Measurements from ENCODE around the gene ETNK2. TPM values are rescaled to one million over a fixed set of nuclear protein-coding genes. Genes with fewer than 3 reads are reported as not detected.

Gene ETNK2
- total RNA-seq, 1 experiment from 2014 or later = 21.9 TPM

GRCh38 chr1:204087181-204087892 lies 64.5 kb downstream of the ETNK2 start:
- Mint-ChIP-seq H3K4me3 (ENCODE audit: unreplicated experiment) (no peak overlapping the region), H3K36me3 (ENCODE audit: insufficient read depth, unreplicated experiment) (peaks cover 5% of the 10 kb centered on the region), H3K9me3 (ENCODE audit: unreplicated experiment) (no peaks in the 10 kb centered on the region), H3K27me3 (ENCODE audit: insufficient read depth, unreplicated experiment) (no peaks in the 10 kb centered on the region), H3K4me1 (ENCODE audit: low read depth, unreplicated experiment) (peaks cover 29% of the 10 kb centered on the region), H3K27ac (ENCODE audit: unreplicated experiment) (no peak overlapping the region)
- peaks cover 18% of the 10 kb centered on the region for H3K4me1 ChIP-seq
- CTCF ChIA-PET = no interaction called here
- peaks cover 1% of the 10 kb centered on the region for H3K36me3 ChIP-seq (ENCODE audit: control insufficient read depth, insufficient read depth, low read length)
- DNase-seq = no peak
- POLR2A ChIA-PET = interaction anchor here (0.5 kb wide), 1 partner anchor 8 kb away, joined by 3 read pairs; no protein-coding TSS in a partner anchor
- H3K4me3 ChIP-seq (ENCODE audit: low read depth, low read length) = no peak overlapping the region
- H3K9me3 ChIP-seq = no peaks in the 10 kb centered on the region
- no peaks in the 10 kb centered on the region for H3K27me3 ChIP-seq (replicated peaks; ENCODE audit: control insufficient read depth, insufficient read depth, low read length)
- no TSS peak for BruUV-seq (replicated peaks)
- intact Hi-C loops (cut with micrococcal nuclease; ENCODE audit: unreplicated experiment) = no loop called here
- TF ChIP-seq, protein P1, sequence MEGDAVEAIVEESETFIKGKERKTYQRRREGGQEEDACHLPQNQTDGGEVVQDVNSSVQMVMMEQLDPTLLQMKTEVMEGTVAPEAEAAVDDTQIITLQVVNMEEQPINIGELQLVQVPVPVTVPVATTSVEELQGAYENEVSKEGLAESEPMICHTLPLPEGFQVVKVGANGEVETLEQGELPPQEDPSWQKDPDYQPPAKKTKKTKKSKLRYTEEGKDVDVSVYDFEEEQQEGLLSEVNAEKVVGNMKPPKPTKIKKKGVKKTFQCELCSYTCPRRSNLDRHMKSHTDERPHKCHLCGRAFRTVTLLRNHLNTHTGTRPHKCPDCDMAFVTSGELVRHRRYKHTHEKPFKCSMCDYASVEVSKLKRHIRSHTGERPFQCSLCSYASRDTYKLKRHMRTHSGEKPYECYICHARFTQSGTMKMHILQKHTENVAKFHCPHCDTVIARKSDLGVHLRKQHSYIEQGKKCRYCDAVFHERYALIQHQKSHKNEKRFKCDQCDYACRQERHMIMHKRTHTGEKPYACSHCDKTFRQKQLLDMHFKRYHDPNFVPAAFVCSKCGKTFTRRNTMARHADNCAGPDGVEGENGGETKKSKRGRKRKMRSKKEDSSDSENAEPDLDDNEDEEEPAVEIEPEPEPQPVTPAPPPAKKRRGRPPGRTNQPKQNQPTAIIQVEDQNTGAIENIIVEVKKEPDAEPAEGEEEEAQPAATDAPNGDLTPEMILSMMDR (IDR thresholded peaks at IDR 0.05; ENCODE audit: insufficient read depth in 1 of 2, low read depth in 1 of 2, low read length in 1 of 2, severe bottlenecking in 1 of 2, unreplicated experiment in 1 of 2) = no peak

- CTCF ChIA-PET = no interaction called here
- Mint-ChIP-seq H3K27me3 (ENCODE audit: insufficient read depth, unreplicated experiment) (no peaks in the 10 kb centered on the region), H3K4me1 (ENCODE audit: low read depth, unreplicated experiment) (peaks cover 36% of the 10 kb centered on the region), H3K9me3 (ENCODE audit: unreplicated experiment) (no peaks in the 10 kb centered on the region), H3K27ac (ENCODE audit: unreplicated experiment) (peak overlapping the region; percentile 85), H3K36me3 (ENCODE audit: insufficient read depth, unreplicated experiment) (peaks cover 5% of the 10 kb centered on the region), H3K4me3 (ENCODE audit: unreplicated experiment) (no peak overlapping the region)
- peaks cover 21% of the 10 kb centered on the region for H3K4me1 ChIP-seq
- POLR2A ChIA-PET = no interaction called here
- TF ChIP-seq, protein P1 (IDR thresholded peaks at IDR 0.05; ENCODE audit: insufficient read depth in 1 of 2, low read depth in 1 of 2, low read length in 1 of 2, severe bottlenecking in 1 of 2, unreplicated experiment in 1 of 2) = no peak
- H3K36me3 ChIP-seq (ENCODE audit: control insufficient read depth, insufficient read depth, low read length) = peaks cover 1% of the 10 kb centered on the region
- no TSS peak for BruUV-seq (replicated peaks)
- intact Hi-C loops (cut with micrococcal nuclease; ENCODE audit: unreplicated experiment) = no loop called here
- no peaks in the 10 kb centered on the region for H3K27me3 ChIP-seq (replicated peaks; ENCODE audit: control insufficient read depth, insufficient read depth, low read length)
- no peak for DNase-seq
- no peak overlapping the region for H3K4me3 ChIP-seq (ENCODE audit: low read depth, low read length)
- no peaks in the 10 kb centered on the region for H3K9me3 ChIP-seq
These were observed 66.0 kb downstream of the ETNK2 start for GRCh38 chr1:204085876-204086275.

- peaks cover 5% of the 10 kb centered on the region for H3K36me3 Mint-ChIP-seq (ENCODE audit: insufficient read depth, unreplicated experiment)
- no TSS peak for BruUV-seq (replicated peaks)
- TF ChIP-seq, protein P1 (IDR thresholded peaks at IDR 0.05; ENCODE audit: insufficient read depth in 1 of 2, low read depth in 1 of 2, low read length in 1 of 2, severe bottlenecking in 1 of 2, unreplicated experiment in 1 of 2) = no peak
- ChIA-PET CTCF (interaction anchor here (1.0 kb wide), 1 partner anchor 44 kb away, joined by 7 read pairs; no protein-coding TSS in a partner anchor), POLR2A (no interaction called here)
- no peak overlapping the region for H3K4me3 Mint-ChIP-seq (ENCODE audit: unreplicated experiment)
- H3K27me3 ChIP-seq (replicated peaks; ENCODE audit: control insufficient read depth, insufficient read depth, low read length) = no peaks in the 10 kb centered on the region
- H3K9me3 ChIP-seq = no peaks in the 10 kb centered on the region
- H3K9me3 Mint-ChIP-seq (ENCODE audit: unreplicated experiment) = no peaks in the 10 kb centered on the region
- no peak overlapping the region for H3K4me3 ChIP-seq (ENCODE audit: low read depth, low read length)
- peak; percentile 60 to 70 for DNase-seq
- peaks cover 42% of the 10 kb centered on the region for H3K4me1 Mint-ChIP-seq (ENCODE audit: low read depth, unreplicated experiment)
- H3K4me1 ChIP-seq = peaks cover 35% of the 10 kb centered on the region
- peaks cover 1% of the 10 kb centered on the region for H3K36me3 ChIP-seq (ENCODE audit: control insufficient read depth, insufficient read depth, low read length)
- intact Hi-C loops (cut with micrococcal nuclease; ENCODE audit: unreplicated experiment) = no loop called here
- H3K27me3 Mint-ChIP-seq (ENCODE audit: insufficient read depth, unreplicated experiment) = no peaks in the 10 kb centered on the region
- H3K27ac Mint-ChIP-seq (ENCODE audit: unreplicated experiment) = peak overlapping the region; percentile 85
These were observed 67.5 kb downstream of the ETNK2 start for GRCh38 chr1:204084247-204084772.
